Kidney (tissue), 14 donors: Measurements from ENCODE around the gene TMEM128. TPM values are rescaled to one million over a fixed set of nuclear protein-coding genes. Genes with fewer than 3 reads are reported as not detected.

Source experiments
- DNase-seq, 5 donors: peaks; one replicate each; pipeline ENCODE4 v3.0.0-alpha.2; 2013 to 2020
- FAIRE-seq: peaks from 2 replicates; lab custom pipeline; 2012; peaks lifted over from hg19 to GRCh38; lab: Jason Lieb, UNC
- H3K27ac ChIP-seq, 2 donors: one replicate each; pipeline ENCODE4 v1.7.0; 2013; ENCODE audit warnings: low read depth in 2 of 2, low read length in 2 of 2, inconsistent platforms in 1 of 2
- H3K27me3 ChIP-seq: one replicate; pipeline ENCODE4 v1.7.1; 2013; ENCODE audit warnings: low read length, inconsistent platforms; ENCODE audit not compliant: control insufficient read depth, insufficient read depth
- H3K36me3 ChIP-seq, 3 donors: one replicate each; pipeline versions ENCODE4 v1.7.0 to v1.7.1; 2013; ENCODE audit warnings: low read length in 3 of 3, control low read depth in 1 of 3, inconsistent platforms in 1 of 3; ENCODE audit not compliant: insufficient read depth in 3 of 3, control insufficient read depth in 2 of 3
- H3K4me1 ChIP-seq, 3 donors: one replicate each; pipeline versions ENCODE4 v1.7.0 to v1.7.1; 2013; ENCODE audit warnings: low read length in 3 of 3, inconsistent platforms in 1 of 3, low read depth in 1 of 3; ENCODE audit not compliant: control insufficient read depth in 2 of 3, insufficient read depth in 2 of 3
- H3K4me3 ChIP-seq, 3 donors: one replicate each; pipeline versions ENCODE4 v1.7.0 to v1.8.1; 2013; ENCODE audit warnings: low read length in 3 of 3, control low read depth in 1 of 3, inconsistent platforms in 1 of 3
- H3K9ac ChIP-seq, 3 donors: one replicate each; pipeline versions ENCODE4 v1.7.0 to v1.7.1; 2013; ENCODE audit warnings: low read length in 3 of 3, control low read depth in 1 of 3, inconsistent platforms in 1 of 3
- H3K9me3 ChIP-seq, 3 donors: one replicate each; pipeline versions ENCODE4 v1.7.0 to v1.7.1; 2013; ENCODE audit warnings: low read length in 3 of 3, control low read depth in 1 of 3, inconsistent platforms in 1 of 3; ENCODE audit not compliant: control insufficient read depth in 2 of 3, insufficient read depth in 1 of 3
- intact Hi-C: fragments of 100-400 bp; cut with DNase I; formaldehyde crosslinking; loops from one replicate; pipeline ENCODE4 v1.11.1; 2022
- polyA plus RNA-seq: library from polyadenylated mRNA; stranded (reverse); fragments of 350-450 nt; fragmentation: Illumina TruSeq; extraction: RNeasy Lipid Tissue Mini Kit (QIAGEN cat#74804); gene quantifications from one replicate; pipeline ENCODE4 v1.2.3, GENCODE V29; 2014; ENCODE audit warnings: low read depth, low replicate concordance; ENCODE audit not compliant: insufficient read depth
- total RNA-seq: library from RNA; stranded (reverse); fragmentation: NEBNext Ultra II Directional; extraction: Animal tissue kit (Norgen Biotek cat#: 25700); gene quantifications from one replicate; pipeline ENCODE4 v1.2.1, GENCODE V29; 2021
- TF ChIP-seq, protein P1 (sequence below): IDR thresholded peaks from 3 replicates; pipeline ENCODE4 v1.5.1; 2012; ENCODE audit warnings: mild to moderate bottlenecking, moderate library complexity, borderline replicate concordance; ENCODE audit not compliant: insufficient read depth; ENCODE audit errors: extremely low read depth
- donor health status: control.
- donor health status: control.
- donor health status: control.
- donor health status: control.
- donor health status: control.
- donor health status: DM: yes; HTN: yes; CAD: no.
- donor health status: Normal renal cell carcinoma (clear cell type).

Gene TMEM128
- total and polyA plus RNA-seq, 2 donors from 2014 or later, result 30.0 to 40.0 TPM

DNA sequence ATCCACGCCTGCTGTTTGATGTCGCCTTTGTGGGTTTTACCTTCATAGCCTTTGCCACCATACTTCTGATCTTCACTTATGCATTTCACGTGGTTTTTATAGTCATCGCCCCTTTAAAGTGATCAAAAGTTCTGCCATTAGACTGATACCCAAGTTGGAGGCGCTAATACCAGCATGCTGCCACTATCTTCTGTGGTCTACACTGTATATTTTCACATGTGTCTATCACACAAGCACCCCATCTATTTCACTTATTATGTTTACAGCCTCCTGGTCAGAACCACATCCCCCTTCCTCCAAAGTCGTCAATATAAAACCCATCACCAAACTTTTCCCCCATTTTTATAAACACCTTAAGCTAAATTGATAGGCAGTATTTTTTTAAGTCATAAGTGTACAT is 33.8 kb upstream of the TMEM128 start:
- Histone ChIP-seq H3K36me3 (peaks cover 5 to 29% (median 15%) of the 10 kb centered on the region in 3 donors), H3K9ac (no peak overlapping the region), H3K27ac (no peak overlapping the region), H3K4me3 (no peak overlapping the region), H3K9me3 (no peaks in the 10 kb centered on the region), H3K27me3 (no peaks in the 10 kb centered on the region), H3K4me1 (no peaks in the 10 kb centered on the region)
- intact Hi-C loops, result no loop called here
- TF ChIP-seq, protein P1, sequence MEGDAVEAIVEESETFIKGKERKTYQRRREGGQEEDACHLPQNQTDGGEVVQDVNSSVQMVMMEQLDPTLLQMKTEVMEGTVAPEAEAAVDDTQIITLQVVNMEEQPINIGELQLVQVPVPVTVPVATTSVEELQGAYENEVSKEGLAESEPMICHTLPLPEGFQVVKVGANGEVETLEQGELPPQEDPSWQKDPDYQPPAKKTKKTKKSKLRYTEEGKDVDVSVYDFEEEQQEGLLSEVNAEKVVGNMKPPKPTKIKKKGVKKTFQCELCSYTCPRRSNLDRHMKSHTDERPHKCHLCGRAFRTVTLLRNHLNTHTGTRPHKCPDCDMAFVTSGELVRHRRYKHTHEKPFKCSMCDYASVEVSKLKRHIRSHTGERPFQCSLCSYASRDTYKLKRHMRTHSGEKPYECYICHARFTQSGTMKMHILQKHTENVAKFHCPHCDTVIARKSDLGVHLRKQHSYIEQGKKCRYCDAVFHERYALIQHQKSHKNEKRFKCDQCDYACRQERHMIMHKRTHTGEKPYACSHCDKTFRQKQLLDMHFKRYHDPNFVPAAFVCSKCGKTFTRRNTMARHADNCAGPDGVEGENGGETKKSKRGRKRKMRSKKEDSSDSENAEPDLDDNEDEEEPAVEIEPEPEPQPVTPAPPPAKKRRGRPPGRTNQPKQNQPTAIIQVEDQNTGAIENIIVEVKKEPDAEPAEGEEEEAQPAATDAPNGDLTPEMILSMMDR, result no peak
- no peak for DNase-seq
- FAIRE-seq, result no peak

- Histone ChIP-seq H3K36me3 (peaks cover 5 to 30% (median 7%) of the 10 kb centered on the region in 3 donors), H3K27me3 (no peaks in the 10 kb centered on the region), H3K27ac (no peak overlapping the region), H3K9ac (no peak overlapping the region), H3K9me3 (no peaks in the 10 kb centered on the region), H3K4me1 (no peaks in the 10 kb centered on the region), H3K4me3 (no peak overlapping the region)
- DNase-seq (no peak), FAIRE-seq (no peak)
- intact Hi-C loops, result no loop called here
- TF ChIP-seq, protein P1, result no peak
These were observed 29.5 kb upstream of the TMEM128 start for GRCh38 chr4:4277531-4277930.

GRCh38 chr4:4274226-4274625 is 26.2 kb upstream of the TMEM128 start:
- H3K9ac ChIP-seq, result no peak overlapping the region
- TF ChIP-seq, protein P1, result no peak
- DNase-seq, result no peak
- no peaks in the 10 kb centered on the region for H3K27me3 ChIP-seq
- FAIRE-seq, result no peak
- intact Hi-C loops, result no loop called here
- no peak overlapping the region for H3K27ac ChIP-seq
- H3K9me3 ChIP-seq, result no peaks in the 10 kb centered on the region
- peaks cover 2 to 24% (median 2%) of the 10 kb centered on the region in 3 donors for H3K36me3 ChIP-seq
- no peaks in the 10 kb centered on the region for H3K4me1 ChIP-seq
- H3K4me3 ChIP-seq, result no peak overlapping the region

GRCh38 chr4:4271912-4272311 is 23.9 kb upstream of the TMEM128 start:
- no peak overlapping the region for H3K9ac ChIP-seq
- DNase-seq (no peak), FAIRE-seq (no peak)
- no peaks in the 10 kb centered on the region for H3K27me3 ChIP-seq
- H3K4me1 ChIP-seq, result no peaks in the 10 kb centered on the region
- TF ChIP-seq, protein P1, result no peak
- intact Hi-C loops, result no loop called here
- no peaks in the 10 kb centered on the region for H3K9me3 ChIP-seq
- no peak overlapping the region for H3K27ac ChIP-seq
- H3K36me3 ChIP-seq, result peaks cover 2 to 7% (median 2%) of the 10 kb centered on the region in 3 donors
- no peak overlapping the region for H3K4me3 ChIP-seq
